OCI-LY7 (cell line): ENCODE results near the gene SNCB. TPM values are rescaled to one million over a fixed set of nuclear protein-coding genes. Genes with fewer than 3 reads are reported as not detected.

Experiments used
- BruUV-seq: library from RNA; stranded (reverse); fragments of 400-500 nt; replicated peaks from 2 replicates; lab custom pipeline; 2021; lab: Mats Ljungman, UMichigan
- CTCF ChIA-PET: fragments of 300-600 bp; sonication (Branson Sonifier 250); formaldehyde crosslinking; loops from one replicate; lab custom pipeline; 2022; ENCODE audit warnings: antibody characterized with exemption; ENCODE audit not compliant: unreplicated experiment; lab: Charles Lee
- POLR2A ChIA-PET: fragments of 300-600 bp; sonication (Branson Sonifier 250); formaldehyde crosslinking; loops from one replicate; lab custom pipeline; 2022; ENCODE audit warnings: antibody characterized with exemption; lab: Charles Lee
- DNase-seq: peaks from one replicate; pipeline ENCODE4 v3.0.0-alpha.2; 2015; ENCODE audit warnings: low spot score
- H2AFZ ChIP-seq: fragments of 200-600 bp; sonication (generic), shearing (Covaris generic); 2 replicates; pipeline ENCODE4 v1.6.1; 2014; ENCODE audit warnings: mild to moderate bottlenecking, antibody characterized with exemption, low read length, moderate library complexity
- H3K27ac ChIP-seq: fragments of 200-600 bp; sonication (generic); 2 replicates; pipeline ENCODE4 v1.5.1; 2014; ENCODE audit warnings: mixed run types, low read depth, mild to moderate bottlenecking, moderate library complexity, low read length, inconsistent platforms; ENCODE audit not compliant: poor library complexity, severe bottlenecking
- H3K36me3 ChIP-seq: fragments of 200-600 bp; sonication (generic); 2 replicates; pipeline ENCODE4 v1.6.1; 2014; ENCODE audit warnings: mild to moderate bottlenecking, antibody characterized with exemption, low read length, moderate library complexity, mixed read lengths; ENCODE audit not compliant: insufficient read depth
- H3K4me1 ChIP-seq: fragments of 200-600 bp; sonication (generic); 2 replicates; pipeline ENCODE4 v1.5.1; 2014; ENCODE audit warnings: mild to moderate bottlenecking, low read length; ENCODE audit not compliant: insufficient read depth, poor library complexity, severe bottlenecking
- H3K4me2 ChIP-seq: fragments of 200-600 bp; sonication (generic); 2 replicates; pipeline ENCODE4 v1.6.1; 2014; ENCODE audit warnings: mild to moderate bottlenecking, low read length
- H3K4me3 ChIP-seq: fragments of 200-600 bp; sonication (generic); 2 replicates; pipeline ENCODE4 v1.5.1; 2014; ENCODE audit warnings: mild to moderate bottlenecking, low read depth, low read length; ENCODE audit not compliant: poor library complexity, severe bottlenecking
- H3K79me2 ChIP-seq: fragments of 200-600 bp; sonication (generic); 2 replicates; pipeline ENCODE4 v1.6.1; 2016; ENCODE audit warnings: low read depth, mild to moderate bottlenecking, low read length, moderate library complexity, mixed read lengths; ENCODE audit not compliant: insufficient read depth
- H3K9me2 ChIP-seq: fragments of 200-600 bp; sonication (generic); 2 replicates; pipeline ENCODE4 v1.6.1; 2016; ENCODE audit warnings: mild to moderate bottlenecking, low read length, mixed read lengths; ENCODE audit not compliant: insufficient read depth
- H3K9me3 ChIP-seq: fragments of 200-600 bp; sonication (generic); 2 replicates; pipeline ENCODE4 v1.6.1; 2014; ENCODE audit warnings: mild to moderate bottlenecking, mixed run types, low read length, mixed read lengths
- H4K20me1 ChIP-seq: fragments of 200-600 bp; sonication (generic); 2 replicates; pipeline ENCODE4 v1.6.1; 2014; ENCODE audit warnings: mild to moderate bottlenecking, antibody characterized with exemption, low read length, moderate library complexity, mixed read lengths; ENCODE audit not compliant: insufficient read depth
- CTCF ChIP-seq: fragments of 200-600 bp; sonication (generic); conservative IDR thresholded peaks from 2 replicates; pipeline ENCODE4 v1.5.1; 2014; ENCODE audit warnings: mild to moderate bottlenecking, antibody characterized with exemption, low read length, moderate library complexity, mixed read lengths
- EZH2phosphoT487 ChIP-seq: fragments of 200-600 bp; sonication (generic); IDR thresholded peaks from 2 replicates; pipeline ENCODE4 v1.6.1; 2018; ENCODE audit warnings: low read depth, borderline replicate concordance, mild to moderate bottlenecking, mixed run types, antibody characterized with exemption, low read length, moderate library complexity, mixed read lengths
- intact Hi-C: fragments of 100-400 bp; cut with micrococcal nuclease; formaldehyde crosslinking; loops from one replicate; pipeline ENCODE4 v1.10.0; 2022; ENCODE audit not compliant: unreplicated experiment
- total RNA-seq, 2 experiments: library from RNA; depleted of rRNA in 1 of 2; stranded (reverse); fragments of >200 nt in 1 of 2; shearing (Covaris generic) in 1 of 2; gene quantifications; 2 replicates each; pipeline ENCODE4 v1.2.3, GENCODE V29; 2014 to 2022

The SNCB gene
- total RNA-seq, 2 experiments from 2014 or later, result 0.50 to 3.5 TPM

GRCh38 chr5:176678584-176678983 is 48.2 kb upstream of the SNCB start:
- no peak for DNase-seq
- H3K9me2 ChIP-seq, result no peaks in the 10 kb centered on the region
- H3K4me3 ChIP-seq, result no peak overlapping the region
- no peaks in the 10 kb centered on the region for H3K79me2 ChIP-seq
- BruUV-seq, result no TSS peak
- H3K4me1 ChIP-seq, result no peaks in the 10 kb centered on the region
- POLR2A ChIA-PET, result no interaction called here
- intact Hi-C loops, result no loop called here
- H2AFZ ChIP-seq, result no peak overlapping the region
- no peak overlapping the region for H3K27ac ChIP-seq
- H3K36me3 ChIP-seq, result no peaks in the 10 kb centered on the region
- H3K9me3 ChIP-seq, result no peaks in the 10 kb centered on the region
- CTCF ChIA-PET, result no interaction called here
- TF ChIP-seq EZH2phosphoT487, result no peak
- no peak for TF ChIP-seq CTCF
- no peak overlapping the region for H3K4me2 ChIP-seq
- H4K20me1 ChIP-seq, result no peaks in the 10 kb centered on the region

- CTCF ChIA-PET, result no interaction called here
- BruUV-seq, result no TSS peak
These were observed 47.0 kb upstream of the SNCB start for GRCh38 chr5:176677209-176677939.

More at GRCh38 chr5:176677209-176677939, 47.0 kb upstream of the SNCB start:
- Histone ChIP-seq H3K4me2 (no peak overlapping the region), H3K9me3 (no peaks in the 10 kb centered on the region), H3K36me3 (no peaks in the 10 kb centered on the region), H3K4me1 (no peaks in the 10 kb centered on the region), H3K79me2 (no peaks in the 10 kb centered on the region), H3K4me3 (no peak overlapping the region), H3K27ac (no peak overlapping the region), H3K9me2 (no peaks in the 10 kb centered on the region), H2AFZ (no peak overlapping the region), H4K20me1 (no peaks in the 10 kb centered on the region)
- intact Hi-C loops, result no loop called here
- no peak for DNase-seq
- no peak for TF ChIP-seq EZH2phosphoT487
- TF ChIP-seq CTCF, result no peak
- POLR2A ChIA-PET, result no interaction called here
